GM12878 (cell line): ENCODE data around the gene C1QTNF9B. TPM values are rescaled to one million over a fixed set of nuclear protein-coding genes. Genes with fewer than 3 reads are reported as not detected.

ENCODE experiments used
- ATAC-seq: fragments of 200-7000 bp; cut with Tn5 transposase; 3 replicates; pipeline ENCODE4 v1.9.1; 2020; ENCODE audit warnings: mild to moderate bottlenecking, moderate library complexity
- BruUV-seq: library from RNA; stranded (reverse); fragments of 400-500 nt; replicated peaks from 2 replicates; lab custom pipeline; 2021; lab: Mats Ljungman, UMichigan
- CTCF ChIA-PET: fragments of 300-600 bp; sonication (Branson Sonifier 250); formaldehyde crosslinking; extraction: SDS; loops from one replicate; lab custom pipeline; 2021; ENCODE audit warnings: inconsistent platforms; lab: Yijun Ruan, JAX
- POLR2A ChIA-PET: fragments of 350-600 bp; formaldehyde crosslinking; extraction: SDS; loops from one replicate; lab custom pipeline; 2021; ENCODE audit warnings: inconsistent platforms; lab: Charles Lee
- RAD21 ChIA-PET: fragments of 300-600 bp; sonication (Branson Sonifier 250); formaldehyde crosslinking; loops from one replicate; lab custom pipeline; 2023; ENCODE audit warnings: antibody characterized with exemption; ENCODE audit not compliant: unreplicated experiment; lab: Charles Lee
- SMC1A ChIA-PET: fragments of 300-600 bp; sonication (Branson Sonifier 250); formaldehyde crosslinking; loops from one replicate; lab custom pipeline; 2023; ENCODE audit not compliant: unreplicated experiment, uncharacterized antibody; lab: Charles Lee
- DNase-seq: peaks from one replicate; pipeline ENCODE4 v3.0.0-alpha.2; 2011; ENCODE audit warnings: low read depth, low spot score
- FAIRE-seq: peaks from 3 replicates; lab custom pipeline; 2011; peaks lifted over from hg19 to GRCh38; lab: Jason Lieb, UNC
- H2AFZ ChIP-seq: 2 replicates; pipeline ENCODE4 v1.6.0; 2011; ENCODE audit warnings: low read depth, low read length, control low read depth; ENCODE audit not compliant: control insufficient read depth
- H3K27ac ChIP-seq: 2 replicates; pipeline ENCODE4 v1.5.1; 2011; ENCODE audit warnings: control low read depth; ENCODE audit not compliant: control insufficient read depth, insufficient read depth
- H3K27me3 ChIP-seq, 2 experiments: replicated peaks in 1 of 2; 2 replicates each; pipeline versions ENCODE4 v1.6.0 to v1.6.1; 2011; ENCODE audit warnings: low read length in 1 of 2; ENCODE audit not compliant: control insufficient read depth in 2 of 2, insufficient read depth in 2 of 2
- H3K36me3 ChIP-seq, 2 experiments: 2 replicates each; pipeline ENCODE4 v1.5.1; 2011; ENCODE audit warnings: low read length in 1 of 2; ENCODE audit not compliant: control insufficient read depth in 2 of 2, insufficient read depth in 2 of 2
- H3K4me1 ChIP-seq: 2 replicates; pipeline ENCODE4 v1.6.1; 2011; ENCODE audit warnings: mild to moderate bottlenecking, low read length, moderate library complexity, mixed read lengths; ENCODE audit not compliant: control insufficient read depth, insufficient read depth
- H3K4me2 ChIP-seq: 2 replicates; pipeline ENCODE4 v1.6.0; 2011; ENCODE audit warnings: control low read depth; ENCODE audit not compliant: control insufficient read depth, insufficient read depth
- H3K4me3 ChIP-seq: fragments of 200-600 bp; sonication (generic); 2 replicates; pipeline ENCODE4 v1.5.1; 2016
- H3K79me2 ChIP-seq: 2 replicates; pipeline ENCODE4 v1.6.0; 2011; ENCODE audit warnings: low read length; ENCODE audit not compliant: control insufficient read depth, insufficient read depth
- H3K9ac ChIP-seq: 2 replicates; pipeline ENCODE4 v1.8.0; 2011; ENCODE audit warnings: low read length, control low read depth, mixed read lengths; ENCODE audit not compliant: control insufficient read depth, insufficient read depth
- H3K9me3 ChIP-seq: replicated peaks from 3 replicates; pipeline ENCODE4 v1.5.1; 2011; ENCODE audit warnings: mild to moderate bottlenecking, low read length; ENCODE audit not compliant: control insufficient read depth, insufficient read depth
- H4K20me1 ChIP-seq: 2 replicates; pipeline ENCODE4 v1.6.0; 2011; ENCODE audit not compliant: control insufficient read depth, insufficient read depth
- BCL11A ChIP-seq: IDR thresholded peaks from 2 replicates; pipeline ENCODE4 v1.6.1; 2011; ENCODE audit warnings: low read depth, low read length
- FOXM1 ChIP-seq: IDR thresholded peaks from 2 replicates; pipeline ENCODE4 v1.6.1; 2012; ENCODE audit warnings: low read depth, mild to moderate bottlenecking, inconsistent platforms, low read length, moderate library complexity
- HDAC2 ChIP-seq: fragments of 200-600 bp; sonication (generic); IDR thresholded peaks from 2 replicates; pipeline ENCODE4 v1.6.1; 2017
- JUNB ChIP-seq: IDR thresholded peaks from 2 replicates; pipeline ENCODE4 v1.6.1; 2016; ENCODE audit warnings: antibody characterized with exemption, mild to moderate bottlenecking
- MEF2A ChIP-seq: IDR thresholded peaks from 2 replicates; pipeline ENCODE4 v1.6.1; 2011; ENCODE audit warnings: low read depth, mild to moderate bottlenecking, low read length, moderate library complexity; ENCODE audit not compliant: insufficient read depth
- MTA2 ChIP-seq: fragments of 450-650 bp; IDR thresholded peaks from 2 replicates; pipeline ENCODE4 v1.6.1; 2016; ENCODE audit warnings: low read depth, mild to moderate bottlenecking, moderate library complexity
- SMC3 ChIP-seq: IDR thresholded peaks from 2 replicates; pipeline ENCODE4 v1.6.1; 2011; ENCODE audit warnings: low read length, improper control_type of control experiment, borderline replicate concordance
- TBL1XR1 ChIP-seq: IDR thresholded peaks from 2 replicates; pipeline ENCODE4 v1.6.1; 2012; ENCODE audit warnings: low read depth, low read length, improper control_type of control experiment
- TCF7 ChIP-seq: IDR thresholded peaks from 2 replicates; pipeline ENCODE4 v1.6.1; 2014; ENCODE audit warnings: antibody characterized with exemption, borderline replicate concordance
- YBX1 ChIP-seq: fragments of 450-650 bp; IDR thresholded peaks from 2 replicates; pipeline ENCODE4 v1.6.1; 2016; ENCODE audit warnings: antibody characterized with exemption
- ZNF622 ChIP-seq: fragments of 450-650 bp; IDR thresholded peaks from 2 replicates; pipeline ENCODE4 v1.6.1; 2017; ENCODE audit warnings: mild to moderate bottlenecking, inconsistent platforms
- ZZZ3 ChIP-seq: IDR thresholded peaks from 2 replicates; pipeline ENCODE4 v1.6.1; 2011; ENCODE audit warnings: low read depth; ENCODE audit not compliant: control insufficient read depth, insufficient read length
- WGBS: methylation state at CpG from one replicate; pipeline ENCODE4 v1.1.6; 2016; ENCODE audit warnings: low lambda C conversion rate; ENCODE audit not compliant: insufficient replicate concordance, insufficient coverage; ENCODE audit errors: missing lambda C conversion rate; 5-methylcytosine and 5-hydroxymethylcytosine counted together
- in situ Hi-C: fragments of 300-500 bp; cut with MboI; formaldehyde crosslinking; loops from 9 replicates; pipeline ENCODE4 v1.14.3; 2018; ENCODE audit warnings: mixed read lengths
- intact Hi-C: fragments of 100-400 bp; cut with micrococcal nuclease; formaldehyde crosslinking; loops from one replicate; pipeline ENCODE4 v1.14.2; 2022; ENCODE audit not compliant: unreplicated experiment
- polyA plus RNA-seq, 11 experiments: library from polyadenylated mRNA; depleted of rRNA in 4 of 11; unstranded in 6 of 11; stranded (reverse) in 5 of 11; fragments of >200 nt; fragmentation: Nextera tagmentation in 4 of 11; fragmentation: Illumina TruSeq in 1 of 11; extraction: Ambion mirVana in 4 of 11; extraction: Trizol in 1 of 11; gene quantifications; 1 replicate in 1 of 11; 2 replicates in 10 of 11; pipeline versions ENCODE4 v1.2.1 to v1.2.3, GENCODE V29; 2011 to 2016; ENCODE audit warnings: inconsistent platforms in 2 of 11, missing spikeins in 2 of 11, low read depth in 1 of 11
- total RNA-seq, 4 experiments: library from RNA; depleted of rRNA in 3 of 4; stranded (reverse); fragments of >200 nt in 3 of 4; fragmentation: Illumina TruSeq in 1 of 4; extraction: Trizol in 1 of 4; gene quantifications; 2 replicates each; pipeline versions ENCODE4 v1.2.1 to v1.2.3, GENCODE V29; 2013 to 2021
- TF ChIP-seq, protein P1 (sequence below): IDR thresholded peaks from 2 replicates; pipeline ENCODE4 v1.6.1; 2011; ENCODE audit warnings: mild to moderate bottlenecking, low read depth, low read length, moderate library complexity; ENCODE audit not compliant: insufficient replicate concordance
- TF ChIP-seq, protein P2 (sequence below): IDR thresholded peaks from 2 replicates; pipeline ENCODE4 v1.6.1; 2012; ENCODE audit warnings: low read length, inconsistent platforms
- TF ChIP-seq, protein P3 (sequence below): fragments of 450-650 bp; formaldehyde crosslinking; IDR thresholded peaks from 2 replicates; pipeline ENCODE4 v1.5.0; 2022; ENCODE audit warnings: mild to moderate bottlenecking, missing genetic modification characterization
- TF ChIP-seq, protein P4 (sequence below): fragments of 450-650 bp; IDR thresholded peaks from 2 replicates; pipeline ENCODE4 v1.6.1; 2016; ENCODE audit warnings: mild to moderate bottlenecking, moderate library complexity, borderline replicate concordance

The C1QTNF9B gene
- total and polyA plus RNA-seq, 10 of the 15 experiments (the other 5 are each of a cell fraction or from before 2014, with no cell fraction given), result 0.10 to 0.48 (median 0.32) TPM; not detected in 6

DNA sequence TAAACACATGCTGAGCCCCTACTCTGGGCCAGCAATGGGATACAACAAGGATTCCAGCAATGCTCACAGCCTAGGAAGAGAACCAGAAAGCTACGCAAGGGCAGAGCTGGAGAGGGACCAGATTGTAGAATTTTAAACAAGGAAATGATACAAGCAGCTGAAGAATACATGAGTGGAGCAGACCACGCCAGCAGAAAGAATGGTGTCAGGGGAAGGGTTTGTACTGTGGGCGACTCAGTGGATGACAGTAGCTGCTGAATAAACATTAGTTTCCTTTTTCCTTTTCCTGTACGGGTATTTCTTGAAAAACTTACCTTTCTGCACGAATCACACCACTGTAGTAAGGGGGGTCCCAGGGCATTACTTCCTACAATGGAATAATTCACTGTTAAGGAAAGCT is 38.8 kb downstream of the C1QTNF9B start:
- FAIRE-seq (no peak), DNase-seq (no peak), ATAC-seq (no peak)
- Histone ChIP-seq H3K9me3 (no peaks in the 10 kb centered on the region), H3K79me2 (no peaks in the 10 kb centered on the region), H3K4me2 (no peak overlapping the region), H3K9ac (no peak overlapping the region), H2AFZ (no peak overlapping the region), H3K4me1 (peaks cover 13% of the 10 kb centered on the region), H3K27ac (no peak overlapping the region), H3K36me3 (no peaks in the 10 kb centered on the region), H3K4me3 (no peak overlapping the region), H3K27me3 (no peaks in the 10 kb centered on the region), H4K20me1 (no peaks in the 10 kb centered on the region)
- ChIA-PET RAD21 (no interaction called here), POLR2A (interaction anchor here (0.7 to 1.4 kb wide), 2 partner anchors 8 to 10 kb away, joined by 3 to 4 read pairs; no protein-coding TSS in a partner anchor), SMC1A (interaction anchor here (1.1 to 1.8 kb wide), 6 partner anchors 11 to 150 kb away, joined by 4 to 8 read pairs (median 4); no protein-coding TSS in a partner anchor), CTCF (interaction anchor here (1.0 kb wide), 2 partner anchors 48 to 51 kb away, joined by 3 to 4 read pairs; no protein-coding TSS in a partner anchor)
- in situ Hi-C loops (no loop called here), intact Hi-C loops (no loop called here)
- 75% methylated on average over 5 of the region's 5 CpGs for WGBS
- BruUV-seq, result no TSS peak
- TF ChIP-seq TCF7, result no peak
- no peak for TF ChIP-seq ZNF622
- no peak for TF ChIP-seq TBL1XR1
- TF ChIP-seq, protein P1, sequence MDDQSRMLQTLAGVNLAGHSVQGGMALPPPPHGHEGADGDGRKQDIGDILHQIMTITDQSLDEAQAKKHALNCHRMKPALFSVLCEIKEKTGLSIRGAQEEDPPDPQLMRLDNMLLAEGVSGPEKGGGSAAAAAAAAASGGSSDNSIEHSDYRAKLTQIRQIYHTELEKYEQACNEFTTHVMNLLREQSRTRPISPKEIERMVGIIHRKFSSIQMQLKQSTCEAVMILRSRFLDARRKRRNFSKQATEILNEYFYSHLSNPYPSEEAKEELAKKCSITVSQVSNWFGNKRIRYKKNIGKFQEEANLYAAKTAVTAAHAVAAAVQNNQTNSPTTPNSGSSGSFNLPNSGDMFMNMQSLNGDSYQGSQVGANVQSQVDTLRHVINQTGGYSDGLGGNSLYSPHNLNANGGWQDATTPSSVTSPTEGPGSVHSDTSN, result no peak
- no peak for TF ChIP-seq FOXM1
- TF ChIP-seq BCL11A, result no peak
- no peak for TF ChIP-seq HDAC2
- no peak for TF ChIP-seq JUNB
- TF ChIP-seq MTA2, result no peak
- TF ChIP-seq, protein P2, sequence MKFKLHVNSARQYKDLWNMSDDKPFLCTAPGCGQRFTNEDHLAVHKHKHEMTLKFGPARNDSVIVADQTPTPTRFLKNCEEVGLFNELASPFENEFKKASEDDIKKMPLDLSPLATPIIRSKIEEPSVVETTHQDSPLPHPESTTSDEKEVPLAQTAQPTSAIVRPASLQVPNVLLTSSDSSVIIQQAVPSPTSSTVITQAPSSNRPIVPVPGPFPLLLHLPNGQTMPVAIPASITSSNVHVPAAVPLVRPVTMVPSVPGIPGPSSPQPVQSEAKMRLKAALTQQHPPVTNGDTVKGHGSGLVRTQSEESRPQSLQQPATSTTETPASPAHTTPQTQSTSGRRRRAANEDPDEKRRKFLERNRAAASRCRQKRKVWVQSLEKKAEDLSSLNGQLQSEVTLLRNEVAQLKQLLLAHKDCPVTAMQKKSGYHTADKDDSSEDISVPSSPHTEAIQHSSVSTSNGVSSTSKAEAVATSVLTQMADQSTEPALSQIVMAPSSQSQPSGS, result no peak
- TF ChIP-seq SMC3, result no peak
- TF ChIP-seq, protein P3, sequence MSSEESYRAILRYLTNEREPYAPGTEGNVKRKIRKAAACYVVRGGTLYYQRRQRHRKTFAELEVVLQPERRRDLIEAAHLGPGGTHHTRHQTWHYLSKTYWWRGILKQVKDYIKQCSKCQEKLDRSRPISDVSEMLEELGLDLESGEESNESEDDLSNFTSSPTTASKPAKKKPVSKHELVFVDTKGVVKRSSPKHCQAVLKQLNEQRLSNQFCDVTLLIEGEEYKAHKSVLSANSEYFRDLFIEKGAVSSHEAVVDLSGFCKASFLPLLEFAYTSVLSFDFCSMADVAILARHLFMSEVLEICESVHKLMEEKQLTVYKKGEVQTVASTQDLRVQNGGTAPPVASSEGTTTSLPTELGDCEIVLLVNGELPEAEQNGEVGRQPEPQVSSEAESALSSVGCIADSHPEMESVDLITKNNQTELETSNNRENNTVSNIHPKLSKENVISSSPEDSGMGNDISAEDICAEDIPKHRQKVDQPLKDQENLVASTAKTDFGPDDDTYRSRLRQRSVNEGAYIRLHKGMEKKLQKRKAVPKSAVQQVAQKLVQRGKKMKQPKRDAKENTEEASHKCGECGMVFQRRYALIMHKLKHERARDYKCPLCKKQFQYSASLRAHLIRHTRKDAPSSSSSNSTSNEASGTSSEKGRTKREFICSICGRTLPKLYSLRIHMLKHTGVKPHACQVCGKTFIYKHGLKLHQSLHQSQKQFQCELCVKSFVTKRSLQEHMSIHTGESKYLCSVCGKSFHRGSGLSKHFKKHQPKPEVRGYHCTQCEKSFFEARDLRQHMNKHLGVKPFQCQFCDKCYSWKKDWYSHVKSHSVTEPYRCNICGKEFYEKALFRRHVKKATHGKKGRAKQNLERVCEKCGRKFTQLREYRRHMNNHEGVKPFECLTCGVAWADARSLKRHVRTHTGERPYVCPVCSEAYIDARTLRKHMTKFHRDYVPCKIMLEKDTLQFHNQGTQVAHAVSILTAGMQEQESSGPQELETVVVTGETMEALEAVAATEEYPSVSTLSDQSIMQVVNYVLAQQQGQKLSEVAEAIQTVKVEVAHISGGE (CRISPR knock-in tag), result no peak
- TF ChIP-seq, protein P4, sequence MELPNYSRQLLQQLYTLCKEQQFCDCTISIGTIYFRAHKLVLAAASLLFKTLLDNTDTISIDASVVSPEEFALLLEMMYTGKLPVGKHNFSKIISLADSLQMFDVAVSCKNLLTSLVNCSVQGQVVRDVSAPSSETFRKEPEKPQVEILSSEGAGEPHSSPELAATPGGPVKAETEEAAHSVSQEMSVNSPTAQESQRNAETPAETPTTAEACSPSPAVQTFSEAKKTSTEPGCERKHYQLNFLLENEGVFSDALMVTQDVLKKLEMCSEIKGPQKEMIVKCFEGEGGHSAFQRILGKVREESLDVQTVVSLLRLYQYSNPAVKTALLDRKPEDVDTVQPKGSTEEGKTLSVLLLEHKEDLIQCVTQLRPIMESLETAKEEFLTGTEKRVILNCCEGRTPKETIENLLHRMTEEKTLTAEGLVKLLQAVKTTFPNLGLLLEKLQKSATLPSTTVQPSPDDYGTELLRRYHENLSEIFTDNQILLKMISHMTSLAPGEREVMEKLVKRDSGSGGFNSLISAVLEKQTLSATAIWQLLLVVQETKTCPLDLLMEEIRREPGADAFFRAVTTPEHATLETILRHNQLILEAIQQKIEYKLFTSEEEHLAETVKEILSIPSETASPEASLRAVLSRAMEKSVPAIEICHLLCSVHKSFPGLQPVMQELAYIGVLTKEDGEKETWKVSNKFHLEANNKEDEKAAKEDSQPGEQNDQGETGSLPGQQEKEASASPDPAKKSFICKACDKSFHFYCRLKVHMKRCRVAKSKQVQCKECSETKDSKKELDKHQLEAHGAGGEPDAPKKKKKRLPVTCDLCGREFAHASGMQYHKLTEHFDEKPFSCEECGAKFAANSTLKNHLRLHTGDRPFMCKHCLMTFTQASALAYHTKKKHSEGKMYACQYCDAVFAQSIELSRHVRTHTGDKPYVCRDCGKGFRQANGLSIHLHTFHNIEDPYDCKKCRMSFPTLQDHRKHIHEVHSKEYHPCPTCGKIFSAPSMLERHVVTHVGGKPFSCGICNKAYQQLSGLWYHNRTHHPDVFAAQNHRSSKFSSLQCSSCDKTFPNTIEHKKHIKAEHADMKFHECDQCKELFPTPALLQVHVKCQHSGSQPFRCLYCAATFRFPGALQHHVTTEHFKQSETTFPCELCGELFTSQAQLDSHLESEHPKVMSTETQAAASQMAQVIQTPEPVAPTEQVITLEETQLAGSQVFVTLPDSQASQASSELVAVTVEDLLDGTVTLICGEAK, result no peak
- TF ChIP-seq YBX1, result no peak
- no peak for TF ChIP-seq ZZZ3
- no peak for TF ChIP-seq MEF2A
